ENCODE results near the gene PIP4P1. TPM values are rescaled to one million over a fixed set of nuclear protein-coding genes. Genes with fewer than 3 reads are reported as not detected.
"Not testable (repeated sequence)": the region's sequence is repeated elsewhere in the genome, so short reads cannot be mapped to it uniquely, and the experiment has no call there.

The PIP4P1 gene
- polyA plus RNA-seq, 2 of the 4 experiments (the other 2 are of a cell fraction), result 30.4 to 35.8 TPM

GRCh38 chr14:20461225-20462141 lies at the start of gene PIP4P1 (continued):
- peak; percentile 58; the same call in 1 of the 2 replicates for TF ChIP-seq ZNF302 (CRISPR knock-in tag; IDR thresholded peaks at IDR 0.05)
- no peak for TF ChIP-seq SREBF2 (IDR thresholded peaks at IDR 0.05)
- TF ChIP-seq CEBPB (IDR thresholded peaks at IDR 0.05), result peak; percentile 50 to 81; a peak in 3 of 4 replicates
- no peak for TF ChIP-seq EP300 (IDR thresholded peaks at IDR 0.05)
- peak; percentile 76 for TF ChIP-seq RFX5 (IDR thresholded peaks at IDR 0.05)
- TF ChIP-seq KDM5A (IDR thresholded peaks at IDR 0.05), result no peak
- peak; percentile 69 for TF ChIP-seq POLR2A (IDR thresholded peaks at IDR 0.05; ENCODE audit: low read length)
- TF ChIP-seq ELK1 (IDR thresholded peaks at IDR 0.05; ENCODE audit: low read depth, low read length), result no peak

- WGBS (ENCODE audit: missing lambda C conversion rate), result 85% methylated on average over 8 of the region's 8 CpGs
- CTCF ChIA-PET, result no interaction called here
- Histone ChIP-seq H3K4me3 (no peak overlapping the region), H3K27ac (no peak overlapping the region), H3K4me1 (no peaks in the 10 kb centered on the region), H3K9me3 (no peaks in the 10 kb centered on the region), H3K4me2 (no peak overlapping the region)
- no peak for DNase-seq (ENCODE audit: low read depth in 1 of 2, low spot score in 1 of 2)
- FAIRE-seq, result no peak
- TF ChIP-seq GATA3 (IDR thresholded peaks at IDR 0.05; ENCODE audit: borderline replicate concordance) (no peak), CBX2 (IDR thresholded peaks at IDR 0.05; ENCODE audit: borderline replicate concordance, low read depth) (no peak), RAD21 (conservative IDR thresholded peaks at IDR 0.05 in 1 of 2, IDR thresholded peaks at IDR 0.05 in 1 of 2) (no peak), HES2 (IDR thresholded peaks at IDR 0.05) (no peak), EP300 (IDR thresholded peaks at IDR 0.05) (no peak), HMGXB4 (CRISPR knock-in tag; IDR thresholded peaks at IDR 0.05; ENCODE audit: borderline replicate concordance) (no peak), ZC3H11A (IDR thresholded peaks at IDR 0.05) (no peak)
- ATAC-seq, result no peak
- POLR2A ChIA-PET, result no interaction called here
Measured at GRCh38 chr14:20508367-20508766, 47.1 kb upstream of the PIP4P1 start.

GRCh38 chr14:20507537-20507936 lies 46.3 kb upstream of the PIP4P1 start:
- FAIRE-seq; H3K4me2 ChIP-seq; ATAC-seq; H3K4me3 ChIP-seq; POLR2A ChIA-PET; H3K4me1 ChIP-seq; H3K9me3 ChIP-seq; DNase-seq (ENCODE audit: low read depth in 1 of 2, low spot score in 1 of 2); H3K27ac ChIP-seq; CTCF ChIA-PET: not testable (repeated sequence)
- peak; percentile 52 for TF ChIP-seq ZC3H11A (IDR thresholded peaks at IDR 0.05)
- WGBS (ENCODE audit: missing lambda C conversion rate), result 79% methylated on average over 3 of the region's 3 CpGs

GRCh38 chr14:20506752-20507151 lies 45.5 kb upstream of the PIP4P1 start:
- ATAC-seq; H3K27ac ChIP-seq; H3K4me3 ChIP-seq; H3K4me2 ChIP-seq; DNase-seq (ENCODE audit: low read depth in 1 of 2, low spot score in 1 of 2); CTCF ChIA-PET; FAIRE-seq; POLR2A ChIA-PET; H3K9me3 ChIP-seq; H3K4me1 ChIP-seq: not testable (repeated sequence)
- WGBS (ENCODE audit: missing lambda C conversion rate), result no CpG with 5 or more reads among the region's 30 CpGs

GRCh38 chr14:20506276-20506675 lies 45.0 kb upstream of the PIP4P1 start:
- ATAC-seq; H3K4me2 ChIP-seq; DNase-seq (ENCODE audit: low read depth in 1 of 2, low spot score in 1 of 2); H3K27ac ChIP-seq; H3K9me3 ChIP-seq; CTCF ChIA-PET; H3K4me1 ChIP-seq; H3K4me3 ChIP-seq; FAIRE-seq; POLR2A ChIA-PET: not testable (repeated sequence)
- no CpG with 5 or more reads among the region's 30 CpGs for WGBS (ENCODE audit: missing lambda C conversion rate)
